ENCODE data around the gene SYTL2.

DNA sequence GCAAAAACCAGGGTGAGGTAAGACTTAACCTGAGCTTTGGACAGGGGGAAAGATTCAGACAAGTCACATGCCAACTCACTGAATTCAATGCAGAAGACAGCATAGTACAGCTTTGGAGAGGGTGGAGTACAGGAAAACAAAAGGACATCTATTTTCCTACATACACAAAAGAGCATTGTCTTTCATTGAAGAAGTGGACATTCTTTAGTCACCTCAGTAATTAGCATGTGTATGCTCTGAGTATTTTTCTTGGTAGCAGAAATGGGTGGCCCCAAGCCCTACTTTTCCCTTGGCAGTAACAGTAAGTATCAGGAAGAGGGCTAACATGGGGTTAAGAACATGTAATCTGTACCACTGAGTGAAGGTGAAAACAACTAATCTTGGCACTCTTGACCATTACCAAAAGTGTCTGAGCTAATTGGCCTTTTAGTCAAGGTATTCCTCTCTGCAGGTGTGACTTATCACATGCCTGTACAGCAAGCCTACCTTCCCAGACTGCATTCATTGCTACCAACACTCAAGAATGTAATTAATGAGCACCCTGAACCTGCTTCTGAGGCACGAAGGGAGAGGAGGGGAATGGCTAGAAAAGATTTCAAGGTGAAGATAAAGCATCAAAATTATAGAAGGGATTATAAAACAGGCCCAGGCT, 33.9 kb downstream of the SYTL2 start:
- TF ChIP-seq, protein P1, sequence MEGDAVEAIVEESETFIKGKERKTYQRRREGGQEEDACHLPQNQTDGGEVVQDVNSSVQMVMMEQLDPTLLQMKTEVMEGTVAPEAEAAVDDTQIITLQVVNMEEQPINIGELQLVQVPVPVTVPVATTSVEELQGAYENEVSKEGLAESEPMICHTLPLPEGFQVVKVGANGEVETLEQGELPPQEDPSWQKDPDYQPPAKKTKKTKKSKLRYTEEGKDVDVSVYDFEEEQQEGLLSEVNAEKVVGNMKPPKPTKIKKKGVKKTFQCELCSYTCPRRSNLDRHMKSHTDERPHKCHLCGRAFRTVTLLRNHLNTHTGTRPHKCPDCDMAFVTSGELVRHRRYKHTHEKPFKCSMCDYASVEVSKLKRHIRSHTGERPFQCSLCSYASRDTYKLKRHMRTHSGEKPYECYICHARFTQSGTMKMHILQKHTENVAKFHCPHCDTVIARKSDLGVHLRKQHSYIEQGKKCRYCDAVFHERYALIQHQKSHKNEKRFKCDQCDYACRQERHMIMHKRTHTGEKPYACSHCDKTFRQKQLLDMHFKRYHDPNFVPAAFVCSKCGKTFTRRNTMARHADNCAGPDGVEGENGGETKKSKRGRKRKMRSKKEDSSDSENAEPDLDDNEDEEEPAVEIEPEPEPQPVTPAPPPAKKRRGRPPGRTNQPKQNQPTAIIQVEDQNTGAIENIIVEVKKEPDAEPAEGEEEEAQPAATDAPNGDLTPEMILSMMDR (IDR thresholded peaks at IDR 0.05), result no peak
- no peak for TF ChIP-seq POLR2A (IDR thresholded peaks at IDR 0.05)

All from breast epithelium (tissue), 3 donors.